HepG2 (cell line): ENCODE results near the gene KIF2C. TPM values are rescaled to one million over a fixed set of nuclear protein-coding genes. Genes with fewer than 3 reads are reported as not detected.

Experiments used
- ATAC-seq: fragments of 200-7000 bp; cut with Tn5 transposase; 3 replicates; pipeline ENCODE4 v1.9.1; 2020; ENCODE audit warnings: mild to moderate bottlenecking, moderate library complexity
- BruUV-seq: library from RNA; stranded (reverse); fragments of 400-500 nt; replicated peaks from 2 replicates; lab custom pipeline; 2021; lab: Mats Ljungman, UMichigan
- CTCF ChIA-PET: fragments of 300-600 bp; formaldehyde crosslinking; extraction: SDS; loops from one replicate; lab custom pipeline; 2021; ENCODE audit warnings: low total read pairs, inconsistent platforms, low intra/inter-chr PET ratio; lab: Yijun Ruan, JAX
- POLR2A ChIA-PET: fragments of 350-600 bp; sonication (Branson Sonifier 250); formaldehyde crosslinking; loops from one replicate; lab custom pipeline; 2020; ENCODE audit warnings: antibody characterized with exemption, inconsistent platforms; lab: Yijun Ruan, JAX
- DNase-seq: peaks from one replicate; pipeline ENCODE4 v3.0.0-alpha.2; 2015; ENCODE audit warnings: low spot score
- FAIRE-seq: peaks from 3 replicates; lab custom pipeline; 2011; peaks lifted over from hg19 to GRCh38; lab: Jason Lieb, UNC
- H2AFZ ChIP-seq: one replicate; pipeline ENCODE4 v1.6.1; 2011; ENCODE audit warnings: low read length, inconsistent platforms
- H3K27ac ChIP-seq: fragments of 300-600 bp; 3 replicates; pipeline ENCODE4 v1.8.0; 2011; ENCODE audit warnings: mixed run types, mild to moderate bottlenecking, mixed read lengths, low read length, inconsistent platforms; ENCODE audit not compliant: insufficient read depth; ENCODE audit errors: extremely low read length
- H3K27me3 ChIP-seq, 2 experiments: fragments of 200-600 bp in 1 of 2; 2 replicates in 1 of 2; 3 replicates in 1 of 2; pipeline versions ENCODE4 v1.6.0 to v1.8.0; 2011; ENCODE audit warnings: low read length in 2 of 2, mild to moderate bottlenecking in 2 of 2, moderate library complexity in 2 of 2, inconsistent platforms in 1 of 2; ENCODE audit not compliant: insufficient read depth in 2 of 2, control insufficient read depth in 1 of 2
- H3K36me3 ChIP-seq, 2 experiments: fragments of 200-600 bp in 1 of 2; replicated peaks in 1 of 2; 2 replicates in 1 of 2; 3 replicates in 1 of 2; pipeline versions ENCODE4 v1.5.1 to v1.8.0; 2011; ENCODE audit warnings: low read length in 2 of 2, inconsistent platforms in 1 of 2; ENCODE audit not compliant: insufficient read depth in 2 of 2, control insufficient read depth in 1 of 2
- H3K4me1 ChIP-seq: 2 replicates; pipeline ENCODE4 v1.5.1; 2012; ENCODE audit warnings: low read length, inconsistent platforms; ENCODE audit not compliant: insufficient read depth
- H3K4me2 ChIP-seq: 2 replicates; pipeline ENCODE4 v1.6.0; 2011; ENCODE audit warnings: low read depth, low read length, inconsistent platforms
- H3K4me3 ChIP-seq, 3 experiments: fragments of 200-600 bp in 1 of 3; sonication (generic), shearing (Covaris generic) in 1 of 3; replicated peaks in 1 of 3; 2 replicates each; pipeline ENCODE4 v1.5.1; 2011 to 2016; ENCODE audit warnings: low read length in 3 of 3, inconsistent platforms in 2 of 3, low read depth in 2 of 3, mild to moderate bottlenecking in 2 of 3, control low read depth in 1 of 3, mixed read lengths in 1 of 3; ENCODE audit not compliant: insufficient read depth in 1 of 3
- H3K79me2 ChIP-seq: one replicate; pipeline ENCODE4 v1.6.1; 2011; ENCODE audit warnings: low read length, inconsistent platforms; ENCODE audit not compliant: insufficient read depth
- H3K9ac ChIP-seq: 2 replicates; pipeline ENCODE4 v1.6.0; 2011; ENCODE audit warnings: mild to moderate bottlenecking, low read depth, low read length, inconsistent platforms; ENCODE audit not compliant: insufficient read depth
- H3K9me3 ChIP-seq: 2 replicates; pipeline ENCODE4 v1.5.1; 2012; ENCODE audit warnings: mild to moderate bottlenecking, low read length
- H4K20me1 ChIP-seq: 2 replicates; pipeline ENCODE4 v1.6.0; 2011; ENCODE audit warnings: inconsistent platforms, mild to moderate bottlenecking, low read length, moderate library complexity; ENCODE audit not compliant: insufficient read depth
- WGBS: methylation state at CpG from one replicate; pipeline ENCODE4 v1.1.6; 2017; ENCODE audit warnings: low lambda C conversion rate; 5-methylcytosine and 5-hydroxymethylcytosine counted together
- in situ Hi-C: cut with HindIII; loops from 2 replicates; pipeline ENCODE4 v1.10.0; 2017; ENCODE audit warnings: low pct_unique_long_range_greater_than_20kb; ENCODE audit not compliant: extremely low pct_ligation_motif_present
- intact Hi-C: fragments of 100-400 bp; cut with micrococcal nuclease; formaldehyde crosslinking; loops from one replicate; pipeline ENCODE4 v1.10.0; 2022; ENCODE audit not compliant: unreplicated experiment
- polyA plus RNA-seq, 8 experiments: library from polyadenylated mRNA; depleted of rRNA in 3 of 8; stranded (reverse) in 7 of 8; unstranded in 1 of 8; fragments of >200 nt; fragmentation: Illumina TruSeq in 4 of 8; extraction: Trizol in 4 of 8; gene quantifications; 2 replicates each; pipeline versions ENCODE4 v1.2.1 to v1.2.3, GENCODE V29; 2011 to 2016; ENCODE audit warnings: low read depth in 4 of 8, missing spikeins in 1 of 8, mixed read lengths in 1 of 8; ENCODE audit not compliant: insufficient read depth in 1 of 8
- total RNA-seq, 5 experiments: library from RNA; depleted of rRNA; stranded (reverse); fragments of >200 nt; fragmentation: Illumina TruSeq; extraction: Trizol; gene quantifications; 2 replicates each; pipeline ENCODE4 v1.2.3, GENCODE V29; 2016; ENCODE audit warnings: low read depth in 1 of 5
- TF ChIP-seq, protein P1 (sequence below): sonication (generic); formaldehyde crosslinking; IDR thresholded peaks from 2 replicates; pipeline ENCODE4 v1.5.1; 2020; ENCODE audit warnings: mild to moderate bottlenecking, missing genetic modification reagents, moderate library complexity
- TF ChIP-seq, protein P2 (sequence below): sonication (generic); formaldehyde crosslinking; IDR thresholded peaks from 2 replicates; pipeline ENCODE4 v1.4.0; 2020; ENCODE audit warnings: missing genetic modification reagents

The KIF2C gene
- total and polyA plus RNA-seq, 2 of the 13 experiments (the other 11 are each of a cell fraction or from before 2014, with no cell fraction given), result 29.7 to 53.7 TPM

DNA sequence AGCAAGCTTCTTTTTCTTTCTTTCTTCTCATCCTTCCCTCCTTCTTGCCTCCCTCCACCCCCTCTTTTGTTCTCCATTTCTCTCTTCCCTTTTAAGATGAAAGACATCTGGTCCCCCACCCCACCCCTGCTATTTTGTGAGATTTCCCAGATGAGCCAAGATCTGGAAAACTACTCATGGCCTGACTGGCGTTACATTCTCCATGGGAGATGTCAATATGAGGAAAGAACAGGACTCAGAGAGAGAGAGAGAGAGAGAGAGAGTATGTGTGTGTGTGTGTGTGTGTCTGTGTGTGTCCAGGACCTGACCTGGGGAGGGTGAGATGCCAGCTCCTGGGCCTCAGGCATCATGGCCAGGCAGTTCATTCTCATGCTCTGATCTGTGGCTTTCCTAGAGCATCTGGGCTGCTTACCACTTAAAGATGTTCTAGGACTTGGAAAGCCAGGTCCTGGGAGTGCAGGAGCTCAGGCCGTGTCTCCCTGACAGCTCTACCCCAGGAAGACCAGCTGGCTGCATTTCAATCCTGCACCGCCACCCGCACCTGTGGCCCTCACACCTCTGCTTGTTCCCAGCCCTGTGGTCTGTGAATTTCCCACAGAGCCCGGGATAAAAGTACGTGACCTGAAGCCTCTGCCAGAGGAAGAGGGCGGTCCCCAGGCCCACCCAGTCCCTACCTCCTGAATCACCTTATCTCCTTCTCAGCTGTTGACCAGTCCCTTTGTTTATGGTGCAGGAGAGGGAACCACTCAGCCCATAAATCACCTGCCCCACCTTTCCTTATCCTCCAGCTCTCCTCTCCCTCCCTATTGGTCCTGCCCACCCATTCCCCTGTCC is 51.5 kb downstream of the KIF2C start:
- peaks cover 46% of the 10 kb centered on the region for H3K4me1 ChIP-seq
- H3K4me3 ChIP-seq, result peak overlapping the region in 1 of 3 experiments; percentile 38; a peak in 1 of 6 replicates
- peak overlapping the region; percentile 40; the same call in 1 of the 2 replicates for H3K4me2 ChIP-seq
- intact Hi-C loops, result no loop called here
- TF ChIP-seq, protein P1, sequence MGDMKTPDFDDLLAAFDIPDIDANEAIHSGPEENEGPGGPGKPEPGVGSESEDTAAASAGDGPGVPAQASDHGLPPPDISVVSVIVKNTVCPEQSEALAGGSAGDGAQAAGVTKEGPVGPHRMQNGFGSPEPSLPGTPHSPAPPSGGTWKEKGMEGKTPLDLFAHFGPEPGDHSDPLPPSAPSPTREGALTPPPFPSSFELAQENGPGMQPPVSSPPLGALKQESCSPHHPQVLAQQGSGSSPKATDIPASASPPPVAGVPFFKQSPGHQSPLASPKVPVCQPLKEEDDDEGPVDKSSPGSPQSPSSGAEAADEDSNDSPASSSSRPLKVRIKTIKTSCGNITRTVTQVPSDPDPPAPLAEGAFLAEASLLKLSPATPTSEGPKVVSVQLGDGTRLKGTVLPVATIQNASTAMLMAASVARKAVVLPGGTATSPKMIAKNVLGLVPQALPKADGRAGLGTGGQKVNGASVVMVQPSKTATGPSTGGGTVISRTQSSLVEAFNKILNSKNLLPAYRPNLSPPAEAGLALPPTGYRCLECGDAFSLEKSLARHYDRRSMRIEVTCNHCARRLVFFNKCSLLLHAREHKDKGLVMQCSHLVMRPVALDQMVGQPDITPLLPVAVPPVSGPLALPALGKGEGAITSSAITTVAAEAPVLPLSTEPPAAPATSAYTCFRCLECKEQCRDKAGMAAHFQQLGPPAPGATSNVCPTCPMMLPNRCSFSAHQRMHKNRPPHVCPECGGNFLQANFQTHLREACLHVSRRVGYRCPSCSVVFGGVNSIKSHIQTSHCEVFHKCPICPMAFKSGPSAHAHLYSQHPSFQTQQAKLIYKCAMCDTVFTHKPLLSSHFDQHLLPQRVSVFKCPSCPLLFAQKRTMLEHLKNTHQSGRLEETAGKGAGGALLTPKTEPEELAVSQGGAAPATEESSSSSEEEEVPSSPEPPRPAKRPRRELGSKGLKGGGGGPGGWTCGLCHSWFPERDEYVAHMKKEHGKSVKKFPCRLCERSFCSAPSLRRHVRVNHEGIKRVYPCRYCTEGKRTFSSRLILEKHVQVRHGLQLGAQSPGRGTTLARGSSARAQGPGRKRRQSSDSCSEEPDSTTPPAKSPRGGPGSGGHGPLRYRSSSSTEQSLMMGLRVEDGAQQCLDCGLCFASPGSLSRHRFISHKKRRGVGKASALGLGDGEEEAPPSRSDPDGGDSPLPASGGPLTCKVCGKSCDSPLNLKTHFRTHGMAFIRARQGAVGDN, result peak; percentile 30; the same call in 1 of the 2 replicates
- TF ChIP-seq, protein P2, sequence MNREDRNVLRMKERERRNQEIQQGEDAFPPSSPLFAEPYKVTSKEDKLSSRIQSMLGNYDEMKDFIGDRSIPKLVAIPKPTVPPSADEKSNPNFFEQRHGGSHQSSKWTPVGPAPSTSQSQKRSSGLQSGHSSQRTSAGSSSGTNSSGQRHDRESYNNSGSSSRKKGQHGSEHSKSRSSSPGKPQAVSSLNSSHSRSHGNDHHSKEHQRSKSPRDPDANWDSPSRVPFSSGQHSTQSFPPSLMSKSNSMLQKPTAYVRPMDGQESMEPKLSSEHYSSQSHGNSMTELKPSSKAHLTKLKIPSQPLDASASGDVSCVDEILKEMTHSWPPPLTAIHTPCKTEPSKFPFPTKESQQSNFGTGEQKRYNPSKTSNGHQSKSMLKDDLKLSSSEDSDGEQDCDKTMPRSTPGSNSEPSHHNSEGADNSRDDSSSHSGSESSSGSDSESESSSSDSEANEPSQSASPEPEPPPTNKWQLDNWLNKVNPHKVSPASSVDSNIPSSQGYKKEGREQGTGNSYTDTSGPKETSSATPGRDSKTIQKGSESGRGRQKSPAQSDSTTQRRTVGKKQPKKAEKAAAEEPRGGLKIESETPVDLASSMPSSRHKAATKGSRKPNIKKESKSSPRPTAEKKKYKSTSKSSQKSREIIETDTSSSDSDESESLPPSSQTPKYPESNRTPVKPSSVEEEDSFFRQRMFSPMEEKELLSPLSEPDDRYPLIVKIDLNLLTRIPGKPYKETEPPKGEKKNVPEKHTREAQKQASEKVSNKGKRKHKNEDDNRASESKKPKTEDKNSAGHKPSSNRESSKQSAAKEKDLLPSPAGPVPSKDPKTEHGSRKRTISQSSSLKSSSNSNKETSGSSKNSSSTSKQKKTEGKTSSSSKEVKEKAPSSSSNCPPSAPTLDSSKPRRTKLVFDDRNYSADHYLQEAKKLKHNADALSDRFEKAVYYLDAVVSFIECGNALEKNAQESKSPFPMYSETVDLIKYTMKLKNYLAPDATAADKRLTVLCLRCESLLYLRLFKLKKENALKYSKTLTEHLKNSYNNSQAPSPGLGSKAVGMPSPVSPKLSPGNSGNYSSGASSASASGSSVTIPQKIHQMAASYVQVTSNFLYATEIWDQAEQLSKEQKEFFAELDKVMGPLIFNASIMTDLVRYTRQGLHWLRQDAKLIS (CRISPR knock-in tag), result no peak
- TF ChIP-seq, all 625 proteins: peak for 1
- DNase-seq (no peak), ATAC-seq (no peak), FAIRE-seq (no peak)
- in situ Hi-C loops, result loop anchor here (5.0 kb wide), 1 partner anchor 36 kb away; no protein-coding TSS in a partner anchor
- 7% methylated on average over 4 of the region's 7 CpGs for WGBS
- H4K20me1 ChIP-seq, result no peaks in the 10 kb centered on the region
- ChIA-PET POLR2A (interaction anchor here (1.6 to 5.7 kb wide), 5 partner anchors 9 to 35 kb away, joined by 3 to 32 read pairs (median 8); partner anchors contain the start of genes BTBD19, DYNLT4, PLK3 and RPS8), CTCF (no interaction called here)
- H3K27ac ChIP-seq, result no peak overlapping the region
- H3K9ac ChIP-seq, result 0 out of 2 replicates have a peak overlapping the region, but pooled peaks have one; percentile 15
- no peaks in the 10 kb centered on the region for H3K79me2 ChIP-seq
- BruUV-seq, result no TSS peak
- H3K9me3 ChIP-seq, result no peaks in the 10 kb centered on the region
- H2AFZ ChIP-seq, result no peak overlapping the region
- H3K27me3 ChIP-seq, result peaks cover 3 to 17% of the 10 kb centered on the region in 2 experiments; a peak in 2 of 5 replicates
- no peaks in the 10 kb centered on the region for H3K36me3 ChIP-seq
